ENCODE measurements around the gene SLC8A2.

Gene SLC8A2

GRCh38 chr19:47499863-47500830, 28.5 kb upstream of the SLC8A2 start:
- no peak overlapping the region for H2BK15ac ChIP-seq (replicated peaks; ENCODE audit: low read depth)
- no peak overlapping the region for H4K5ac ChIP-seq (ENCODE audit: low read length)
- H2BK120ac ChIP-seq (ENCODE audit: low read depth, low read length) = no peak overlapping the region
- no peak overlapping the region for H2BK5ac ChIP-seq (ENCODE audit: low read length)
- no peaks in the 10 kb centered on the region for H3K4me1 ChIP-seq (ENCODE audit: control insufficient read depth, low read depth, low read length)
- peaks cover 2% of the 10 kb centered on the region for H3K79me1 ChIP-seq (ENCODE audit: low read length)
- WGBS (ENCODE audit: extremely low coverage, insufficient coverage, low lambda C conversion rate) = no CpG with 5 or more reads among the region's 32 CpGs
- no peak overlapping the region for H3K18ac ChIP-seq (ENCODE audit: low read length)
- no peaks in the 10 kb centered on the region for H3K27me3 ChIP-seq (ENCODE audit: insufficient read depth, low read length, poor library complexity)
- no peak overlapping the region for H3K4me3 ChIP-seq (ENCODE audit: low read length)
- H3K23ac ChIP-seq (ENCODE audit: low read length) = no peak overlapping the region
- H3K56ac ChIP-seq (ENCODE audit: low read length) = peak overlapping the region; percentile 34
- no peak overlapping the region for H3K27ac ChIP-seq (ENCODE audit: low read depth, low read length)
- no peaks in the 10 kb centered on the region for H3K79me2 ChIP-seq (ENCODE audit: control insufficient read depth, insufficient read depth, low read length)
- no peak overlapping the region for H3K4ac ChIP-seq (ENCODE audit: low read depth, low read length)
- no peak for DNase-seq
- peaks cover 2% of the 10 kb centered on the region for H3K36me3 ChIP-seq (ENCODE audit: control insufficient read depth, insufficient read depth, low read length)
- no peak overlapping the region for H4K8ac ChIP-seq (ENCODE audit: low read depth, low read length)
- H3K9ac ChIP-seq (ENCODE audit: low read length) = no peak overlapping the region
- H2AK5ac ChIP-seq (ENCODE audit: low read length) = no peak overlapping the region
- H3K4me2 ChIP-seq (ENCODE audit: low read length) = no peak overlapping the region

GRCh38 chr19:47499371-47499770, 27.7 kb upstream of the SLC8A2 start:
- no CpG with 5 or more reads among the region's 7 CpGs for WGBS (ENCODE audit: extremely low coverage, insufficient coverage, low lambda C conversion rate)
- no peak overlapping the region for H3K18ac ChIP-seq (ENCODE audit: low read length)
- H3K36me3 ChIP-seq (ENCODE audit: control insufficient read depth, insufficient read depth, low read length) = peaks cover 2% of the 10 kb centered on the region
- H2BK5ac ChIP-seq (ENCODE audit: low read length) = no peak overlapping the region
- H4K8ac ChIP-seq (ENCODE audit: low read depth, low read length) = no peak overlapping the region
- no peak overlapping the region for H2BK15ac ChIP-seq (replicated peaks; ENCODE audit: low read depth)
- H3K23ac ChIP-seq (ENCODE audit: low read length) = no peak overlapping the region
- H4K5ac ChIP-seq (ENCODE audit: low read length) = no peak overlapping the region
- H3K4me3 ChIP-seq (ENCODE audit: low read length) = no peak overlapping the region
- H3K4me2 ChIP-seq (ENCODE audit: low read length) = no peak overlapping the region
- H3K4me1 ChIP-seq (ENCODE audit: control insufficient read depth, low read depth, low read length) = no peaks in the 10 kb centered on the region
- H2AK5ac ChIP-seq (ENCODE audit: low read length) = no peak overlapping the region
- DNase-seq = no peak
- no peaks in the 10 kb centered on the region for H3K27me3 ChIP-seq (ENCODE audit: insufficient read depth, low read length, poor library complexity)
- no peak overlapping the region for H2BK120ac ChIP-seq (ENCODE audit: low read depth, low read length)
- H3K9ac ChIP-seq (ENCODE audit: low read length) = no peak overlapping the region
- no peak overlapping the region for H3K56ac ChIP-seq (ENCODE audit: low read length)
- no peak overlapping the region for H3K4ac ChIP-seq (ENCODE audit: low read depth, low read length)
- H3K79me2 ChIP-seq (ENCODE audit: control insufficient read depth, insufficient read depth, low read length) = no peaks in the 10 kb centered on the region
- H3K27ac ChIP-seq (ENCODE audit: low read depth, low read length) = no peak overlapping the region
- peaks cover 2% of the 10 kb centered on the region for H3K79me1 ChIP-seq (ENCODE audit: low read length)

GRCh38 chr19:47498561-47498960, 26.9 kb upstream of the SLC8A2 start:
- no peaks in the 10 kb centered on the region for H3K79me2 ChIP-seq (ENCODE audit: control insufficient read depth, insufficient read depth, low read length)
- H3K23ac ChIP-seq (ENCODE audit: low read length) = no peak overlapping the region
- DNase-seq = no peak
- H2BK5ac ChIP-seq (ENCODE audit: low read length) = no peak overlapping the region
- no peaks in the 10 kb centered on the region for H3K27me3 ChIP-seq (ENCODE audit: insufficient read depth, low read length, poor library complexity)
- H3K18ac ChIP-seq (ENCODE audit: low read length) = no peak overlapping the region
- no peak overlapping the region for H2BK120ac ChIP-seq (ENCODE audit: low read depth, low read length)
- no peak overlapping the region for H2BK15ac ChIP-seq (replicated peaks; ENCODE audit: low read depth)
- peaks cover 2% of the 10 kb centered on the region for H3K36me3 ChIP-seq (ENCODE audit: control insufficient read depth, insufficient read depth, low read length)
- no peak overlapping the region for H3K4me2 ChIP-seq (ENCODE audit: low read length)
- H2AK5ac ChIP-seq (ENCODE audit: low read length) = no peak overlapping the region
- H3K4me3 ChIP-seq (ENCODE audit: low read length) = no peak overlapping the region
- peaks cover 2% of the 10 kb centered on the region for H3K79me1 ChIP-seq (ENCODE audit: low read length)
- no peak overlapping the region for H3K27ac ChIP-seq (ENCODE audit: low read depth, low read length)
- H3K9ac ChIP-seq (ENCODE audit: low read length) = no peak overlapping the region
- H3K4me1 ChIP-seq (ENCODE audit: control insufficient read depth, low read depth, low read length) = no peaks in the 10 kb centered on the region
- no peak overlapping the region for H3K56ac ChIP-seq (ENCODE audit: low read length)
- no peak overlapping the region for H4K8ac ChIP-seq (ENCODE audit: low read depth, low read length)
- no peak overlapping the region for H3K4ac ChIP-seq (ENCODE audit: low read depth, low read length)
- H4K5ac ChIP-seq (ENCODE audit: low read length) = no peak overlapping the region
- WGBS (ENCODE audit: extremely low coverage, insufficient coverage, low lambda C conversion rate) = no CpG with 5 or more reads among the region's 5 CpGs

- no peak overlapping the region for H3K4me3 ChIP-seq (ENCODE audit: low read length)
- H4K8ac ChIP-seq (ENCODE audit: low read depth, low read length) = no peak overlapping the region
- no peak overlapping the region for H3K4ac ChIP-seq (ENCODE audit: low read depth, low read length)
- no peaks in the 10 kb centered on the region for H3K4me1 ChIP-seq (ENCODE audit: control insufficient read depth, low read depth, low read length)
- no peak overlapping the region for H2AK5ac ChIP-seq (ENCODE audit: low read length)
- no peaks in the 10 kb centered on the region for H3K79me2 ChIP-seq (ENCODE audit: control insufficient read depth, insufficient read depth, low read length)
- H3K9ac ChIP-seq (ENCODE audit: low read length) = no peak overlapping the region
- no peak overlapping the region for H2BK15ac ChIP-seq (replicated peaks; ENCODE audit: low read depth)
- H3K27me3 ChIP-seq (ENCODE audit: insufficient read depth, low read length, poor library complexity) = no peaks in the 10 kb centered on the region
- H2BK120ac ChIP-seq (ENCODE audit: low read depth, low read length) = no peak overlapping the region
- H4K5ac ChIP-seq (ENCODE audit: low read length) = no peak overlapping the region
- no peak overlapping the region for H3K18ac ChIP-seq (ENCODE audit: low read length)
- no peak overlapping the region for H3K4me2 ChIP-seq (ENCODE audit: low read length)
- H2BK5ac ChIP-seq (ENCODE audit: low read length) = no peak overlapping the region
- peaks cover 2% of the 10 kb centered on the region for H3K79me1 ChIP-seq (ENCODE audit: low read length)
- no peak overlapping the region for H3K27ac ChIP-seq (ENCODE audit: low read depth, low read length)
- DNase-seq = no peak
- H3K36me3 ChIP-seq (ENCODE audit: control insufficient read depth, insufficient read depth, low read length) = peaks cover 2% of the 10 kb centered on the region
- WGBS (ENCODE audit: extremely low coverage, insufficient coverage, low lambda C conversion rate) = no CpG with 5 or more reads among the region's 14 CpGs
- no peak overlapping the region for H3K56ac ChIP-seq (ENCODE audit: low read length)
- H3K23ac ChIP-seq (ENCODE audit: low read length) = no peak overlapping the region
These were observed 26.3 kb upstream of the SLC8A2 start for GRCh38 chr19:47497821-47498520.

- DNase-seq = no peak
- no peak overlapping the region for H2BK120ac ChIP-seq (ENCODE audit: low read depth, low read length)
- no peak overlapping the region for H3K4me2 ChIP-seq (ENCODE audit: low read length)
- H2BK5ac ChIP-seq (ENCODE audit: low read length) = no peak overlapping the region
- H3K4me1 ChIP-seq (ENCODE audit: control insufficient read depth, low read depth, low read length) = no peaks in the 10 kb centered on the region
- no peak overlapping the region for H3K23ac ChIP-seq (ENCODE audit: low read length)
- H3K79me1 ChIP-seq (ENCODE audit: low read length) = peaks cover 2% of the 10 kb centered on the region
- no peak overlapping the region for H4K8ac ChIP-seq (ENCODE audit: low read depth, low read length)
- no peak overlapping the region for H3K4me3 ChIP-seq (ENCODE audit: low read length)
- no CpG with 5 or more reads among the region's 23 CpGs for WGBS (ENCODE audit: extremely low coverage, insufficient coverage, low lambda C conversion rate)
- peaks cover 2% of the 10 kb centered on the region for H3K36me3 ChIP-seq (ENCODE audit: control insufficient read depth, insufficient read depth, low read length)
- H2BK15ac ChIP-seq (replicated peaks; ENCODE audit: low read depth) = no peak overlapping the region
- no peaks in the 10 kb centered on the region for H3K79me2 ChIP-seq (ENCODE audit: control insufficient read depth, insufficient read depth, low read length)
- no peaks in the 10 kb centered on the region for H3K27me3 ChIP-seq (ENCODE audit: insufficient read depth, low read length, poor library complexity)
- H3K9ac ChIP-seq (ENCODE audit: low read length) = no peak overlapping the region
- no peak overlapping the region for H3K27ac ChIP-seq (ENCODE audit: low read depth, low read length)
- no peak overlapping the region for H3K4ac ChIP-seq (ENCODE audit: low read depth, low read length)
- no peak overlapping the region for H2AK5ac ChIP-seq (ENCODE audit: low read length)
- no peak overlapping the region for H3K18ac ChIP-seq (ENCODE audit: low read length)
- H4K5ac ChIP-seq (ENCODE audit: low read length) = no peak overlapping the region
- no peak overlapping the region for H3K56ac ChIP-seq (ENCODE audit: low read length)
These were observed 25.5 kb upstream of the SLC8A2 start for GRCh38 chr19:47497050-47497766.
